ENCODE results near the gene TMEM175. TPM values are rescaled to one million over a fixed set of nuclear protein-coding genes. Genes with fewer than 3 reads are reported as not detected.

TMEM175 gene
- total RNA-seq, 5 donors from 2014 or later (not counting 1 experiment from before 2014, with no cell fraction given) = 44.3 to 60.9 (median 53.0) TPM

DNA sequence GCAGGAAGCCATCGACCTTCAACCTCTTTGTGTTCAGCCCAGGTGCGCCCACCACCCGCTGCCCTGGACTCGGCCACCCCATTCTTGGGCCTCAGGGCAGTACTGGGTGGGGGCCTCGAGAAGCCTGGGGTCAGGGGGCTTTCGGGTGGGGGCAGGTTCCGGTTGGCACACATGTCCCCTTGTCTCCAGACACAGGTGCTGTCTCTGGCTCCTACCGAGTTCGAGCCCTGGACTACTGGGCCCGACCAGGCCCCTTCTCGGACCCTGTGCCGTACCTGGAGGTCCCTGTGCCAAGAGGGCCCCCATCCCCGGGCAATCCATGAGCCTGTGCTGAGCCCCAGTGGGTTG is 71.8 kb downstream of the TMEM175 start:
- peaks cover 39 to 69% of the 10 kb centered on the region in 2 donors for H3K27me3 Mint-ChIP-seq

DNA sequence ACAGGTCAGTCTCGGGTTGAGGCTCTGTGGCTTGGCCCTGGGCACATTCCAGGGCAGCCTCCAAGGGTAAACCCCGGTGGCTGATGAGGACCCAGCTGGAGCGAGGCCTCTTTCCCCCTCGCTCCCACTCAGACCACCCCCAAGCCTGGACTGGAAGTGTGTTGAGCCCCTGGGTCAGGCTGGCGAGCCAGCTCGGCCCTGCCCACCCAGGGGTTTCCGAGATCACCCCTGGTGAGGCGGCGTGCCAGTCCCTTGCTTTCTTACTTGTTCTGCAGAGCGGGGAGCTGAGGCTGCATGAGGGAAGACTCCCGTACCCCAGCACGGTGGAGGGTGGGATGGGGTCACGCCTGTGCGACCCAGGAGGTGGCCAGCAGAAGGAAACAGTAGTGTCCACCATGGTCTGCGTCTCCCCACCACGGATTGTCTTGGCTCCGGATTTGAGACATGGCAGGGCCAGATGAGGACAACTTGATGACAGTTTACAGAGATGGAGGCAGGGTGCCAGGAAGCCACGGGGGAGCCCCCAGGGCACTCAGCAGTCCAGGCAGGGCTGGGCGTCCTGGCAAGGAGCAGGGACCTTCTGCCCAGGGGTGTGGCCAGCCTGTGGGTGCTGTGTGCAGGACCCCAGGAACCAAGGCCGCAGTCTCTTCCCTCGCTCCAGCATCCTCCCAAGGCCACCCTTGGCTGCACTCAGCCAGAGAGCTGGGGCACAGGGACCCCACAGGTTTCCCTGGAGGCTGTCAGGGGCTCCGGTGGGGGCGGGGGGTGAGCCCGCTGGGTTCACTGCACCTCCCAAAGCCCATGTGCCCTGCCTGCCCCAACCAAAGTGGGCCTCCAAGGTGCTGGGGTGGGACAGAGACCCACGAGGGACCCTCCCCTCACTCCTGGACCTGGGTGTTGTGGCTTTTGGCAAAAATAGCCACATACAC is 72.6 kb downstream of the TMEM175 start:
- DNase-seq = no peak
- peaks cover 2 to 78% of the 10 kb centered on the region in 2 experiments for H3K27me3 ChIP-seq (replicated peaks in 1 of 2; ENCODE audit: control insufficient read depth in 2 of 2, extremely low read depth in 1 of 2, insufficient read depth in 2 of 2, low read length in 1 of 2)
- ATAC-seq (replicated peaks in 1 of 4) = no peak
- H3K27ac Mint-ChIP-seq = no peak overlapping the region
- H3K36me3 ChIP-seq (ENCODE audit: control insufficient read depth in 2 of 2, extremely low read depth in 1 of 2, insufficient read depth in 1 of 2, low read length in 1 of 2) = no peaks in the 10 kb centered on the region
- peaks cover 34 to 65% of the 10 kb centered on the region in 2 donors for H3K27me3 Mint-ChIP-seq
- 81% methylated on average over 24 of the region's 25 CpGs for WGBS (ENCODE audit: insufficient coverage)
- H3K9me3 Mint-ChIP-seq = no peaks in the 10 kb centered on the region
- H3K9me3 ChIP-seq = no peaks in the 10 kb centered on the region
- no peak overlapping the region for H3K4me3 ChIP-seq (ENCODE audit: control insufficient read depth in 1 of 2, extremely low read depth in 1 of 2, low read length in 1 of 2)
- no peaks in the 10 kb centered on the region for H3K36me3 Mint-ChIP-seq
- peaks cover 6 to 11% (median 8%) of the 10 kb centered on the region in 3 donors for H3K4me1 Mint-ChIP-seq
- peaks cover under 1 to 21% of the 10 kb centered on the region in 2 experiments for H3K4me1 ChIP-seq (ENCODE audit: control insufficient read depth in 1 of 2, extremely low read depth in 1 of 2, insufficient read depth in 2 of 2, low read length in 2 of 2)
- POLR2A ChIA-PET = no interaction called here
- no peak overlapping the region for H3K27ac ChIP-seq (ENCODE audit: low read length)
- peak overlapping the region in 1 of 3 donors; percentile 24 for H3K4me3 Mint-ChIP-seq
- CTCF ChIA-PET = no interaction called here

More for the DNA sequence above, 71.8 kb downstream of the TMEM175 start:
- ChIA-PET POLR2A (no interaction called here), CTCF (no interaction called here)
- peak overlapping the region in 1 of 3 donors; percentile 24 for H3K4me3 Mint-ChIP-seq
- H3K36me3 Mint-ChIP-seq = no peaks in the 10 kb centered on the region
- H3K27me3 ChIP-seq (replicated peaks in 1 of 2; ENCODE audit: control insufficient read depth in 2 of 2, extremely low read depth in 1 of 2, insufficient read depth in 2 of 2, low read length in 1 of 2) = peaks cover 4 to 83% of the 10 kb centered on the region in 2 experiments
- no peak for DNase-seq
- H3K4me1 Mint-ChIP-seq = peaks cover 3 to 13% (median 6%) of the 10 kb centered on the region in 3 donors
- no peak for ATAC-seq (replicated peaks in 1 of 4)
- H3K9me3 ChIP-seq = no peaks in the 10 kb centered on the region
- no peaks in the 10 kb centered on the region for H3K9me3 Mint-ChIP-seq
- H3K27ac Mint-ChIP-seq = no peak overlapping the region
- H3K36me3 ChIP-seq (ENCODE audit: control insufficient read depth in 2 of 2, extremely low read depth in 1 of 2, insufficient read depth in 1 of 2, low read length in 1 of 2) = no peaks in the 10 kb centered on the region
- peaks cover 0 to 19% of the 10 kb centered on the region in 2 experiments for H3K4me1 ChIP-seq (ENCODE audit: control insufficient read depth in 1 of 2, extremely low read depth in 1 of 2, insufficient read depth in 2 of 2, low read length in 2 of 2)
- WGBS (ENCODE audit: insufficient coverage) = 86% methylated on average over 13 of the region's 13 CpGs
- H3K27ac ChIP-seq (ENCODE audit: low read length) = no peak overlapping the region
- no peak overlapping the region for H3K4me3 ChIP-seq (ENCODE audit: control insufficient read depth in 1 of 2, extremely low read depth in 1 of 2, low read length in 1 of 2)

- Mint-ChIP-seq H3K27ac (no peak overlapping the region), H3K27me3 (peaks cover 34 to 51% of the 10 kb centered on the region in 2 donors), H3K36me3 (no peaks in the 10 kb centered on the region), H3K9me3 (no peaks in the 10 kb centered on the region), H3K4me3 (no peak overlapping the region), H3K4me1 (peaks cover 11 to 15% (median 12%) of the 10 kb centered on the region in 3 donors)
- ChIA-PET POLR2A (no interaction called here), CTCF (no interaction called here)
- ATAC-seq (replicated peaks in 1 of 4) (no peak), DNase-seq (no peak)
- H3K27ac ChIP-seq (ENCODE audit: low read length) = no peak overlapping the region
- no peaks in the 10 kb centered on the region for H3K9me3 ChIP-seq
- H3K4me1 ChIP-seq (ENCODE audit: control insufficient read depth in 1 of 2, extremely low read depth in 1 of 2, insufficient read depth in 2 of 2, low read length in 2 of 2) = peaks cover 2 to 29% of the 10 kb centered on the region in 2 experiments
- no peaks in the 10 kb centered on the region for H3K36me3 ChIP-seq (ENCODE audit: control insufficient read depth in 2 of 2, extremely low read depth in 1 of 2, insufficient read depth in 1 of 2, low read length in 1 of 2)
- H3K27me3 ChIP-seq (replicated peaks in 1 of 2; ENCODE audit: control insufficient read depth in 2 of 2, extremely low read depth in 1 of 2, insufficient read depth in 2 of 2, low read length in 1 of 2) = peaks cover 2 to 58% of the 10 kb centered on the region in 2 experiments
- H3K4me3 ChIP-seq (ENCODE audit: control insufficient read depth in 1 of 2, extremely low read depth in 1 of 2, low read length in 1 of 2) = no peak overlapping the region
- WGBS (ENCODE audit: insufficient coverage) = 72% methylated on average over 2 of the region's 5 CpGs
These were observed 74.6 kb downstream of the TMEM175 start for GRCh38 chr4:1006856-1007255.

Other genes starting within 250 kb of the TMEM175 start
- 1 to 10 TPM in 4 of 5 donors, under 1 TPM in 1; 0.53 to 2.7 (median 1.4) TPM for gene SLC49A3, start 243.3 kb upstream of the TMEM175 start, total RNA-seq
- gene PCGF3, start 226.6 kb upstream of the TMEM175 start, total RNA-seq = 10 to 100 TPM; 47.0 to 76.9 (median 51.1) TPM
- gene CPLX1, start 106.3 kb upstream of the TMEM175 start, total RNA-seq = 1 to 10 TPM in 3 of 5 donors, under 1 TPM in 2; 0.73 to 2.6 (median 1.2) TPM
- gene GAK, start 144 bp upstream of the TMEM175 start, total RNA-seq = 100 to 1,000 TPM; 182 to 225 (median 218) TPM
- gene DGKQ, start 41.1 kb downstream of the TMEM175 start, total RNA-seq = 10 to 100 TPM; 22.6 to 46.4 (median 36.9) TPM
- 10 to 100 TPM; 60.4 to 96.5 (median 78.7) TPM for gene IDUA, start 54.6 kb downstream of the TMEM175 start, total RNA-seq
- gene SLC26A1, start 60.9 kb downstream of the TMEM175 start, total RNA-seq = 1 to 10 TPM in 1 of 5 donors, under 1 TPM in 3, not detected in 1; 0.16 to 1.5 (median 0.39) TPM
- 10 to 100 TPM; 14.9 to 25.2 (median 23.7) TPM for gene FGFRL1, start 79.2 kb downstream of the TMEM175 start, total RNA-seq
- gene RNF212, start 181.1 kb downstream of the TMEM175 start, total RNA-seq = 1 to 10 TPM; 3.0 to 5.3 (median 3.9) TPM
- gene SPON2, start 240.1 kb downstream of the TMEM175 start, total RNA-seq = 10 to 100 TPM; 13.6 to 39.8 (median 18.9) TPM